HUES6 (cell line): Measurements from ENCODE around the gene FHOD3.

Experiments used
- H3K27ac ChIP-seq: 2 replicates; pipeline ENCODE4 v1.7.0; 2013; ENCODE audit warnings: low read depth, mild to moderate bottlenecking, low read length, inconsistent platforms
- H3K27me3 ChIP-seq: 2 replicates; pipeline ENCODE4 v1.6.1; 2013; ENCODE audit warnings: low read length; ENCODE audit not compliant: control insufficient read depth, insufficient read depth
- H3K36me3 ChIP-seq: 2 replicates; pipeline ENCODE4 v1.6.1; 2013; ENCODE audit warnings: low read length; ENCODE audit not compliant: control insufficient read depth, insufficient read depth
- H3K4me1 ChIP-seq: 2 replicates; pipeline ENCODE4 v1.6.1; 2013; ENCODE audit warnings: low read length; ENCODE audit not compliant: control insufficient read depth, insufficient read depth
- H3K4me3 ChIP-seq: 2 replicates; pipeline ENCODE4 v1.5.1; 2013; ENCODE audit warnings: low read depth, low read length
- H3K9ac ChIP-seq: one replicate; pipeline ENCODE4 v1.6.1; 2013; ENCODE audit warnings: mild to moderate bottlenecking, low read length
- H3K9me3 ChIP-seq: 2 replicates; pipeline ENCODE4 v1.6.1; 2013; ENCODE audit warnings: low read depth, low read length; ENCODE audit not compliant: control insufficient read depth, insufficient read depth

Gene FHOD3

DNA sequence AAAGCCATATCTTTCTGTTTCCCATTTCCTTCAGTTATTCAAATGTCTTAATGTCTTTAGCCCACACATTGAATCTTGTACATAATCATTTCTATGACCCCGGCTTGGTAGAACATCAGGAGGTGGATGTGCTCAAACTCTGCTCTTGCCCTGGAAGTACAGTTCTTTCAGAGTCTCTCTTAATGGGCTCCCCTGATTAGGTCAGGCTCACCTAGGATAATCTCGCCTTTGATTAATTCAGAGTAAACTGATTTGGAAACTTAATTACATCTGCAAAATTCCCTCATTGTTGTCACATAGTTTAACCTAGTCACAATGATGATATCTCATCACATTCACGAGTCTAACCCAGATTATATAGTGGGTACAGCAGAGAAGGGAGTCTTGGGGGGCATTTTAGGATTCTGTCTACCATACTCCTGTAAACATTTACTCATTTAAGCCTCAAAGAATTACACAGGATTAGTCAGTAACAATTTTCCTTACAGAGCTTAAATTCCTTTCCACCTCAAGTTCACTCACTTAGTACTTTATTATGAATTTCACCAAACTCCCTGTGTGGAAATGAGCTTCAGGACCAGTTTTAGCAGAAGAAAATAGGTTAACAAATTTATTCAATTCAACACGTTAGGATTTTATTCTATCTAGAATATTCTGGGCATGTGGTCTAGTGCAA is 135.5 kb downstream of the FHOD3 start:
- Histone ChIP-seq H3K9ac (no peak overlapping the region), H3K9me3 (no peaks in the 10 kb centered on the region), H3K4me1 (no peaks in the 10 kb centered on the region), H3K27ac (no peak overlapping the region), H3K4me3 (no peak overlapping the region), H3K27me3 (no peaks in the 10 kb centered on the region), H3K36me3 (no peaks in the 10 kb centered on the region)

DNA sequence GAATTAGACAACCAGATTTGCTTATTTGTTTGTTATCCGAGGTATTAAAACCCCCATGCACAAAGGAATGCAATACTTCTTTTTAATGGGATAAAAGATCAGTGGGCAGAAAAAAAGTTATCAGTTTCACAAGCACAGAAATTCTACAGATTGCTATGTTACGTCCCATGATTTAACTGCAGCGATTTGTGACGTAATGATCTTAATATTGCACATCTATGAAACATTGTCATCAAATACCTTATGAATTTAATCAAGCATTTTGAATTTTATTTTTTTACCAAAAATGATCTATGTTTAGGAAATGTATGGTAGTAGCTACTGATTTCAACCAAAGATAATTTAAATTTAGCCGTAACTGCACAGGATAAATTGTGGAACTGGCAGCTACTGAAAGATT is 138.9 kb downstream of the FHOD3 start:
- no peak overlapping the region for H3K27ac ChIP-seq
- no peaks in the 10 kb centered on the region for H3K36me3 ChIP-seq
- no peak overlapping the region for H3K4me3 ChIP-seq
- H3K9me3 ChIP-seq: no peaks in the 10 kb centered on the region
- H3K27me3 ChIP-seq: no peaks in the 10 kb centered on the region
- no peak overlapping the region for H3K9ac ChIP-seq
- H3K4me1 ChIP-seq: no peaks in the 10 kb centered on the region

DNA sequence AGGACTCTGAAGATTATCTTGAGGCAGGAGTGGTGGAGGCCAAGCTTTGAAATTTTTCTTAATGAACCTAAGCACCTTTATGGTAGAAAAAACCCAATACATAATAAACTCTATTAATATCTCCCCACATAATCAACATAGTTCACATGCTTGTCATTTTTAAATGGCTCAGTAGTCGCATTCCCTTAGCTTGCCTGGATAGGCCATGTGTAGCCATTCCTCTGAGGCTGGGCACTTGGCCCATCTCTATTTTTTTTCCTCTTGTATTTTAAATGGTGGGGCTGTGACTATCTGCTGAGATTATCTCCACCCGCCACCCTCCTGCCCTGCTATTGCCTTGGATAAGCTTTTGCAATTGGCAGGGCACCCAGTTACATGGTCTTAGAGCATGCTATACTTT is 143.1 kb downstream of the FHOD3 start:
- no peak overlapping the region for H3K27ac ChIP-seq
- no peak overlapping the region for H3K4me3 ChIP-seq
- no peaks in the 10 kb centered on the region for H3K27me3 ChIP-seq
- H3K9ac ChIP-seq: no peak overlapping the region
- no peaks in the 10 kb centered on the region for H3K4me1 ChIP-seq
- H3K36me3 ChIP-seq: no peaks in the 10 kb centered on the region
- H3K9me3 ChIP-seq: 0 out of 2 replicates have a peak, but pooled peaks cover 2% of the 10 kb centered on the region

DNA sequence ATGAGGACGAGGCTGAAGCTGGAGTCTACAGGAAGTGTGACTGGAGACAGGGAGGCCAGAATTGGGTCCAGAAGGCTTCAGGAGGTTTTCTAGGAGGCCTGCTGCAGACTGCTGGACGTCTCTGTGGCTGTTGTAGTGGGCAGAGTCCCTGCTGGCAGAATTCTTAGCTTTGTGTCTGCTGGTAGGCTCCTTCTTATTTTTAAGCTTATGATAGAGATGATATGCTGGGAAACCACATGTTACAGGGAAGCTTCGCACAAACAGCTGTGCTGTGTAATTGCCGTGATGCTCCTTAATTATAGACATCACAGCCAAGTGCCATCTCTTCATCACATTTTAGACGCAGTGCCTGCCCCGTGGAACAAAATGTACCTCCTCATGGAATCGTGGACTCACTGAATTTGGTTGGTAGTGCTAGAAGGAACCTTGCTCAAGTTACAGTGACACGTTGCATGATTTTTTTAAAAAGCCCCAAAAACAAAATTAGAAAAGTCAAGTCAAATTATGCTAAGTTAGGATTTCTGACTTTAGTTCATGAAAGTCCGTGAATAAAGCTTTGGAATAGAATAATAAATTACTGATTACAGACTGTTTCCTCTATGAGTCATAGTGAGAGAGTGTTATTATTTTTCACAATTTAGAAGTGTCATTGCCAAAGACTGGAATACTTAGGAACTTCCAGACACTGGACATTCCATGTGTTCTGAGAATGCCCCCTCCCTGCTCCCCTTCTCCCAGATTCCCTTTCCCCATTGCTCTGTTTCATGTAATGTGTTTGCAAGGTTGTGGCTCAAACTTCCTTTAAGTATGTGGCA is 144.1 kb downstream of the FHOD3 start:
- Histone ChIP-seq H3K36me3 (no peaks in the 10 kb centered on the region), H3K27ac (no peak overlapping the region), H3K4me3 (no peak overlapping the region), H3K27me3 (no peaks in the 10 kb centered on the region), H3K9ac (no peak overlapping the region), H3K4me1 (no peaks in the 10 kb centered on the region; the same call in 1 of the 2 replicates), H3K9me3 (0 out of 2 replicates have a peak, but pooled peaks cover 2% of the 10 kb centered on the region)

DNA sequence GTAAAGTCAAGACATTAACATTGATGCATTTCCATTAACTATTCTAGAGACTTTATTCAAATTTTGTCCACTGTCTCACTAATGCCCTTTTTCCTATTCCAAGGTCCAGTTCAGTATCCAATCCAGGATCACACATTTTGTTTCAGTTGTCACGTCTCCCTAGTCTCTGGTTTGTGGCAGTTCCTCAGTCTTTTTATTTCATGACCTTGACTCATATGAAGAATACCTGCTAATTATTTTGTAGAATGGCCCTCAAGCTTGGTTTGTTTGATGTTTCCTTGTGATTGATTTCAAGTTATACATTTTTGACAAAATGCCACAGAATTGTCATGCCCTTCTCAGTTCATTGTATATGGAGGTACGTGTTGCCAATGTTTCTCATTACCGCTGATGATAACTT is 145.2 kb downstream of the FHOD3 start:
- Histone ChIP-seq H3K4me3 (no peak overlapping the region), H3K4me1 (peaks cover 1% of the 10 kb centered on the region; the same call in 1 of the 2 replicates), H3K27ac (no peak overlapping the region), H3K9ac (no peak overlapping the region), H3K27me3 (no peaks in the 10 kb centered on the region), H3K36me3 (no peaks in the 10 kb centered on the region), H3K9me3 (0 out of 2 replicates have a peak, but pooled peaks cover 2% of the 10 kb centered on the region)

DNA sequence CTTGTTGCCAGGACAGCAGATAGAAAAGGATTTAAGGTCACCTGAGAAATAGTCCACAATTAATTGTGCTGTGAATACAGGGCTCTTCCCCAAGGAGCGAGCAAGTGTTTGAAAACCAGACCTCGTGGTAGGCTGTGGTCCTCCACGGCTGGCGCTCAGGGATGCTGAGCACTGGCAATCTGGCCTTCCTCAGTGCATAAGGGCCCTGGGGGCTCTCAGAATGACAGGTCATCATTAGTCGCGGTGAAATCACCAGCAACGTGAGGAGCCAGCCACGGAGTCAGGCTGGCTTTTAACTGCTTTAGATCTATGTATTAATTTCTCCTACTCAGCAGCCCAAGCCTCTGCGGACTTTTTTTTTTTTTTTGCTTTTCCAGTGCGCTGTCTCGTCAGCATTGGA is 148.5 kb downstream of the FHOD3 start:
- H3K9ac ChIP-seq: no peak overlapping the region
- H3K4me3 ChIP-seq: no peak overlapping the region

DNA sequence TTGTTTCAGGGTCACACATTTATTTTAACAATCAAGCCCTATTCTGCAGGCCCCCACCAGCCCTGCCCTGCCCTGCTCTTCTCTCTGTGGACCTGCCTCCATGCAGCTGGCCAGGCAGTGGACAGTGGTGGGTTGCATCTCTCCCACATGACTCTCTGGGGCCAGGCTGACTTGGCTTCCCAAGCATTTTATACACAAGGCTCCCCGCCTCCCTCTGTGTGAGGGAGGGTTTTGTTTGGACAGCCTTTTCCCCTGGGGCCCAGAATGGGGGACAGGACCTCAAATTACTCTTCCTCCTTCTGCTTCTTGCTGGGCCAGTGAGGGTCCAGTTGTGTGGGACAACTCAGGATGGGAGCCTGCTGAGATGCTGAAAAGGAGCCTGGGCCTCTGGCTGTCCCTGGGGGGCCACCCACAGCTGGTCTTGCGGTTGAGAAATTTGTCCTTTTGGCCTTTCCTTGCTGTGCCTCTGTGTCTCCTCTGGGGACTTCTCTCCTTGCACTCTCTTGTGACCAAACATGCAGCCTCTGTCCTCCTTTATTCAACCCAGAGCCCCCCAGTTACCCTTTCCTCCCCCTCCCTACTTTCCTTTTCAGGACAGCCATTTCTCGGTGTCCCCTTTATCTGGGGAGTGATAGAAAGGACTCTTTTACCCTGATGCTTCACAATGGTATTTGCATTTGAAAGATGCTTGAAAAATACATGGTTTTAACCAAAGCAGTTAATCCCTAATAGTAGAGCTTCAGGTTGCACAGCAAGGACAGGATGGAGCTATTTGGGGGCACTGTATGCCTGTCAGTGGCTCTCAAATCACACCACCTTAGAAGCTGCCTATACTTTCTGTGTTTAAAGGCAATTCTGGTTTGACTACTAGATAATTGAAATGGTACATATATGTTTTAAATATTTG is 151.1 kb downstream of the FHOD3 start:
- Histone ChIP-seq H3K9ac (no peak overlapping the region), H3K9me3 (no peaks in the 10 kb centered on the region), H3K27me3 (no peaks in the 10 kb centered on the region), H3K27ac (no peak overlapping the region), H3K36me3 (no peaks in the 10 kb centered on the region), H3K4me3 (no peak overlapping the region), H3K4me1 (peaks cover 33% of the 10 kb centered on the region)

More for the DNA sequence above, 148.5 kb downstream of the FHOD3 start:
- Histone ChIP-seq H3K27me3 (no peaks in the 10 kb centered on the region), H3K36me3 (no peaks in the 10 kb centered on the region), H3K27ac (no peak overlapping the region), H3K4me1 (peaks cover 29% of the 10 kb centered on the region), H3K9me3 (0 out of 2 replicates have a peak, but pooled peaks cover 2% of the 10 kb centered on the region)

DNA sequence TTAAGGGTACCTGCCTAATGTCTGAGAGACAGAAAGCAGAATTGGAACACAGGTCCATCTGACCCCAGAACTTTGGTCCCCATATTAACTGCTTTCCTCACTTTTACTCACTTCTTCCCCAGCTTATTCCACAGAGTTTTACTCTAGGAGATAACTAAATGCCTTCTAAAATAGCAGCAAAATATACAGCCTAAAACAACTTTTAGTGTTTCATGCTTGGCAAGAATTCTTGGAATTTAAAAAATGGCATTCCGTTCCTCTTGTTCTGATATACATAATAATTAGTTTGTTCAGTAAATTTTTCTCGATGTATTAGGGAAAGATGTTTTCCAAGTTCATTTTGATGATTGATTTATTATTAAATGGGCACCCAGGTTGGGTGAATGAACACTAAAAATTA is 151.9 kb downstream of the FHOD3 start:
- no peak overlapping the region for H3K27ac ChIP-seq
- H3K9ac ChIP-seq: no peak overlapping the region
- peaks cover 33% of the 10 kb centered on the region for H3K4me1 ChIP-seq
- no peaks in the 10 kb centered on the region for H3K27me3 ChIP-seq
- no peaks in the 10 kb centered on the region for H3K36me3 ChIP-seq
- H3K9me3 ChIP-seq: no peaks in the 10 kb centered on the region
- no peak overlapping the region for H3K4me3 ChIP-seq

DNA sequence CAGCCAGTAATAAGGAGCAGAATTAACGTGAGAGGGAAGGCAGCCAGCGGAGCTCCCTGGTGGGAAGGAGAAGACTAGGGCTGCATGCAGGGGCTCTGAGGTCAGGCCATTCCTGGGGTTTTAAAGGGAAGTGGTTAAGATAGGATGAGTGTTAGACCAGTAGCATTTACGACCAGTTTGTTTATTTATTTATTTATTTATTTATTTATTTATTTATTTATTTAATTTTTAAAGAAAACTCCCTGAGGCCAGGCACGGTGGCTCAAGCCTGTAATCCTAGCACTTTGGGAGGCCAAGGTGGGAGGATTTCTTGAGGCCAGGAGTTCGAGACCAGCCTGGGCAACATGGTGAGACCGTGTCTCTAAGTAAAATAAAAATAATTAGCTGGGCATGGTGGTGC is 152.8 kb downstream of the FHOD3 start:
- Histone ChIP-seq H3K27me3 (no peaks in the 10 kb centered on the region), H3K9ac (no peak overlapping the region), H3K36me3 (no peaks in the 10 kb centered on the region), H3K27ac (no peak overlapping the region), H3K4me3 (no peak overlapping the region), H3K4me1 (peaks cover 33% of the 10 kb centered on the region), H3K9me3 (no peaks in the 10 kb centered on the region)

DNA sequence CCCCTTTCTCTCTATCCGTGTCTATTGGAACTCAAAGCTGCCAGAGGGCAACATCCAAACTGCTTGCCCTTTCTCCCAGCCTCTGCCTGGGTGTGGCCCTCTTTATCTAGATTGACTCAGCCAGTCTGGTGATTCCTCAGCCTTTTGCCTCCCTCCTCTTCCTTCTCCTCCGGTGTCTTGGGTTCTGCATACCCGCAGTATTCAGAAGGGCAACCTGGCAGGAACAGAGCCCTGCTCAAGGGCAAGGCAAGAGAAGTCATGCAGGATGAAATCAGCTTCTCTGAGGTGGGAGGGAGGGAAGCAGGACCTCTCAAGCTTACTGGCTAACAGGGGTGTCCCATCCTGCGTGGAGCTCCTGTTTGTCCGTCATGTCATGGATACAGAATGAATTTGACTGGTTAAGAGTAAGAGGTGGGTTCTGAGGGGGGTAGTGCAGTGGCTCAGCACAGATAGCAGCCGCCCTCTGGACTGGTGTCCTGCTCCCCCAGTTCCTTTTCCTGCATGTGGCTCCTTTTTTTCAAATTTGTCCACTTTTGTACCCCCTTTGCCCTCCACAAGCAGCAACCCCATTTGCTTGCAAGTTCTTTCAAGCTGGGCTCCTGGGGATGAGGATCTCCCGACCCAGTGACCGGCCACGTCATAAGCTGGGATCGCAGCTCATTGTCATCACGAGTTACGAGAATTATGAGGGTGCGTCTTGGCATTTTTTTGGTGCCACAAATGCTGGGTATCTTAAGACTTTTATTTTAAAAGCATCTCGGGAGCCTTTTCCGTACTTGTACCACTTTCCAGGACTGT is 154.1 kb downstream of the FHOD3 start:
- H3K27ac ChIP-seq: no peak overlapping the region
- H3K4me1 ChIP-seq: peaks cover 33% of the 10 kb centered on the region
- no peak overlapping the region for H3K9ac ChIP-seq
- H3K4me3 ChIP-seq: no peak overlapping the region
- H3K27me3 ChIP-seq: no peaks in the 10 kb centered on the region
- no peaks in the 10 kb centered on the region for H3K36me3 ChIP-seq
- H3K9me3 ChIP-seq: no peaks in the 10 kb centered on the region
